ENCODE data around the gene PGAP3. TPM values are rescaled to one million over a fixed set of nuclear protein-coding genes. Genes with fewer than 3 reads are reported as not detected.

Gene PGAP3
- total RNA-seq, 3 donors from 2014 or later = 11.7 to 23.7 (median 21.6) TPM

DNA sequence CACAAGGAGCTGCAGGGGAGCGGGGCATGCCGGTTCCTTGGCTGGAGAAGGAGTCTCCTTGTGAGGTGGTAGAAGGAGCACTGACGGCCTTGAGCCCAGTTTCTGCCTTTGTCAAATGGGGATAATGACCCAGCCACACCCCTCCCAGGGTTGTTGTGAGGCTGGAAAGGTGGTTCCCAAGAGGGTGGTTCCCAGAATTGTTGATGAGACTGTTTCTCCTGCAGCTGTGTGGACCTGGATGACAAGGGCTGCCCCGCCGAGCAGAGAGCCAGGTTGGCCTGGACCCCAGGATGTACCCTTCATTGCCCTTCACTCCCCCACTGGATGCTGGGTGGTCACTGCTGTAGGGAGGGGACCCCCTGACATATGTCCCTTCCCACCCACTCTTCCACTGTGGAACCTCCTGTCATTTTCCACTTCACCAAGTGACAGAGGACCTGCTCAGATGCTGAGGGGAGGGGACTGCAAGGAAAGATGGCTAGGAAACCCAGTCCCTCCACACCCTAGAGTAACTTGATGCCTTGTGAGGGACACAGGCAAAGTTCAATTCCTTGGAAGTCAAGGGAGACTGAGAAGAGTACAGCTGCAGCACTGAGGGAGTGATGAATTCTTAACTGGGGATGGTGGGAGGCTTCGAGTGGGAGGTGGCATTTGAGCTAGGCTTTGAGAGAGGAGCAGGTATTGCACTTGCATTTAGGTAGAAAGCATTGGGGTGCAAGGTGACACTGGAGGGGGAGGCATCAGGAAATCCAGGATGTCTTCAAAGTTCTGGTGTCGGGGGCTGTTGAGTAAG, 31.9 kb upstream of the PGAP3 start:
- intact Hi-C loops (cut with DNase I; ENCODE audit: low total_unique reads) = loop anchor here (1.0 kb wide), 1 partner anchor 55 kb away; no protein-coding TSS in a partner anchor
- no peak for DNase-seq (ENCODE audit: low spot score in 2 of 2)
- no peaks in the 10 kb centered on the region for H3K36me3 ChIP-seq

DNA sequence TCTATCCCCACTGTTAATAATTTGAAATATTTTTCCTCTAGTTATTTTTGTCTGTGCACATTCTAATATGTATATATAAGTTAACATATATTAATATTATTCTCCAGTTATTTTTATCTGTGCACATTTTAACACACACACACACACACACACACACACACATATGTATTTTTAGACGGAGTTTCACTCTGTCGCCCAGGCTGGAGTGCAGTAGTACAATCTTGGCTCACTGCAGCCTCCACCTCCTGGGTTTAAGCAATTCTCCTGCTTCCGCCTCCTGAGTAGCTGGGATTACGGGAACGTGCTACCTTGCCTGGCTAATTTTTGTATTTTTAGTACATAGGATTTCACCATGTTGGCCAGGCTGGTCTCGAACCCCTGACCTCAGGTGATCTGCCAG, 29.8 kb upstream of the PGAP3 start:
- Histone ChIP-seq H3K4me3 (no peak overlapping the region), H3K4me1 (peaks cover 0 to 4% of the 10 kb centered on the region in 2 donors), H3K9me3 (no peaks in the 10 kb centered on the region), H3K27me3 (no peaks in the 10 kb centered on the region), H3K36me3 (no peaks in the 10 kb centered on the region), H3K27ac (peak overlapping the region in 1 of 2 donors; percentile 93)
- TF ChIP-seq POLR2AphosphoS5 (IDR thresholded peaks at IDR 0.05) = no peak
- TF ChIP-seq, protein P1, sequence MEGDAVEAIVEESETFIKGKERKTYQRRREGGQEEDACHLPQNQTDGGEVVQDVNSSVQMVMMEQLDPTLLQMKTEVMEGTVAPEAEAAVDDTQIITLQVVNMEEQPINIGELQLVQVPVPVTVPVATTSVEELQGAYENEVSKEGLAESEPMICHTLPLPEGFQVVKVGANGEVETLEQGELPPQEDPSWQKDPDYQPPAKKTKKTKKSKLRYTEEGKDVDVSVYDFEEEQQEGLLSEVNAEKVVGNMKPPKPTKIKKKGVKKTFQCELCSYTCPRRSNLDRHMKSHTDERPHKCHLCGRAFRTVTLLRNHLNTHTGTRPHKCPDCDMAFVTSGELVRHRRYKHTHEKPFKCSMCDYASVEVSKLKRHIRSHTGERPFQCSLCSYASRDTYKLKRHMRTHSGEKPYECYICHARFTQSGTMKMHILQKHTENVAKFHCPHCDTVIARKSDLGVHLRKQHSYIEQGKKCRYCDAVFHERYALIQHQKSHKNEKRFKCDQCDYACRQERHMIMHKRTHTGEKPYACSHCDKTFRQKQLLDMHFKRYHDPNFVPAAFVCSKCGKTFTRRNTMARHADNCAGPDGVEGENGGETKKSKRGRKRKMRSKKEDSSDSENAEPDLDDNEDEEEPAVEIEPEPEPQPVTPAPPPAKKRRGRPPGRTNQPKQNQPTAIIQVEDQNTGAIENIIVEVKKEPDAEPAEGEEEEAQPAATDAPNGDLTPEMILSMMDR (IDR thresholded peaks at IDR 0.05) = no peak
- TF ChIP-seq POLR2A (IDR thresholded peaks at IDR 0.05) = no peak
- no peak for DNase-seq (ENCODE audit: low spot score in 2 of 2)
- intact Hi-C loops (cut with DNase I; ENCODE audit: low total_unique reads) = no loop called here

More for the DNA sequence above, 31.9 kb upstream of the PGAP3 start:
- no peaks in the 10 kb centered on the region for H3K27me3 ChIP-seq
- H3K27ac ChIP-seq = no peak overlapping the region
- no peaks in the 10 kb centered on the region for H3K9me3 ChIP-seq
- H3K4me1 ChIP-seq = peaks cover 0 to 4% of the 10 kb centered on the region in 2 donors
- TF ChIP-seq, protein P1 (IDR thresholded peaks at IDR 0.05) = no peak
- TF ChIP-seq POLR2AphosphoS5 (IDR thresholded peaks at IDR 0.05) = no peak
- no peak for TF ChIP-seq POLR2A (IDR thresholded peaks at IDR 0.05)
- no peak overlapping the region for H3K4me3 ChIP-seq

DNA sequence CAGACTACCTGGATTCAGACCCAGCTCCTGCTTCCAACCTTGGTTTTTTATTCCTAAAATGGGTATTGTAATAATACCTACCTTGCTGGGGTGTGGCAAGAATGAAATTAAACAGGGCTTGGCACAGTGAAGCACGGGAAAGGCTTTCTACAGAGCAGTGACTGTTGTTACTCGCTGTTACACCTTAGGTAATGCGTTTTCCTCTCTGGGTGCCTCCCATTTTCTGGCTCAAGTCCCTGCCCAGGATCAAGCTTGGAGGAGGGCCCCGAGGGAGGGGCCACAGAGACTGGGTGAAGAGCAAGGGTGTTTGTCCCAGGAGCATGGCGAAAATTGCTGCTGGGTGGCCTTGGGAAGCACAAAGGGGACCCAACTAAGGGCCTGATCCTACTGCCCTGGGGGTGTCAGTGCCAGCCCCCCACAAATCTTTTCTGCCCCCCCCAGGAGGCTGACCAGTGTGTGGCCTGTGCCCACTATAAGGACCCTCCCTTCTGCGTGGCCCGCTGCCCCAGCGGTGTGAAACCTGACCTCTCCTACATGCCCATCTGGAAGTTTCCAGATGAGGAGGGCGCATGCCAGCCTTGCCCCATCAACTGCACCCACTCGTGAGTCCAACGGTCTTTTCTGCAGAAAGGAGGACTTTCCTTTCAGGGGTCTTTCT, 29.2 kb upstream of the PGAP3 start:
- intact Hi-C loops (cut with DNase I; ENCODE audit: low total_unique reads) = no loop called here
- Histone ChIP-seq H3K4me1 (peaks cover 0 to 4% of the 10 kb centered on the region in 2 donors), H3K4me3 (no peak overlapping the region), H3K27me3 (no peaks in the 10 kb centered on the region), H3K27ac (peak overlapping the region; percentile 93 to 95), H3K9me3 (no peaks in the 10 kb centered on the region), H3K36me3 (no peaks in the 10 kb centered on the region)
- TF ChIP-seq POLR2A (IDR thresholded peaks at IDR 0.05) (no peak), POLR2AphosphoS5 (IDR thresholded peaks at IDR 0.05) (no peak)
- TF ChIP-seq, protein P1 (IDR thresholded peaks at IDR 0.05) = no peak
- peak in 1 of 2 donors; percentile 87 for DNase-seq (ENCODE audit: low spot score in 2 of 2)

DNA sequence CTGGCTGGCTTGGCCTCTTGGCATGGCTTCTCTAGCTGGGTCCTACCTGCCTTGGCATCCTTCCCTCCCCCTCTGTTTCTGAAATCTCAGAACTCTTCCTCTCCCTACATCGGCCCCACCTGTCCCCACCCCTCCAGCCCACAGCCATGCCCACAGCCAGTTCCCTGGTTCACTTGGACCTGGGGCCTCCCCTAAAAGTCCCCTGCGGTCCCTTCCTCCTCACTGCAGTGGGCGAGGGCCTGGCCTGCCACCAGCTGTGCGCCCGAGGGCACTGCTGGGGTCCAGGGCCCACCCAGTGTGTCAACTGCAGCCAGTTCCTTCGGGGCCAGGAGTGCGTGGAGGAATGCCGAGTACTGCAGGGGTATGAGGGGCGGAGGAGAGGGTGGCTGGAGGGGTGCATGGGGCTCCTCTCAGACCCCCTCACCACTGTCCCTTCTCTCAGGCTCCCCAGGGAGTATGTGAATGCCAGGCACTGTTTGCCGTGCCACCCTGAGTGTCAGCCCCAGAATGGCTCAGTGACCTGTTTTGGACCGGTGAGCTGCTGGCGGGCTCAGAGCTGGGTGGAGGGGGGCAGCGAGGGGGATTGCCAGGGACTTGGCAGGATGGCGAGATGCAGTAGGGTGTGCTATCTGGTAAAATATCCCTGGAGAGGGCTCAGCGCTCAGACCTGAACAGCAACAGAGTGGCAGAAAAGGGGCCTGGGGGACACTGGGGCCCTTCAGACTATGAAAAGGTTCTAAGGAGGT, 28.4 kb upstream of the PGAP3 start:
- Histone ChIP-seq H3K4me3 (peak overlapping the region in 1 of 3 donors; percentile 13), H3K27ac (peak overlapping the region; percentile 93 to 95), H3K9me3 (no peaks in the 10 kb centered on the region), H3K27me3 (no peaks in the 10 kb centered on the region), H3K4me1 (peaks cover 0 to 4% of the 10 kb centered on the region in 2 donors), H3K36me3 (no peaks in the 10 kb centered on the region)
- no peak for TF ChIP-seq POLR2AphosphoS5 (IDR thresholded peaks at IDR 0.05)
- TF ChIP-seq, protein P1 (IDR thresholded peaks at IDR 0.05) = no peak
- TF ChIP-seq POLR2A (IDR thresholded peaks at IDR 0.05) = no peak
- no peak for DNase-seq (ENCODE audit: low spot score in 2 of 2)
- intact Hi-C loops (cut with DNase I; ENCODE audit: low total_unique reads) = no loop called here

All from breast epithelium (tissue), 4 donors.